Tibial artery (tissue), 4 donors: Measurements from ENCODE around the gene MKRN2.
"Not testable (repeated sequence)": the region's sequence is repeated elsewhere in the genome, so short reads cannot be mapped to it uniquely, and the experiment has no call there.

Experiments
- DNase-seq, 2 donors: peaks; one replicate each; pipeline ENCODE4 v3.0.0-alpha.2; 2019
- H3K27ac ChIP-seq, 2 donors: fragments of 200-600 bp; sonication (generic) in 1 of 2; 1 replicate in 1 of 2; 2 replicates in 1 of 2; pipeline ENCODE4 v1.5.1; 2018 to 2019; ENCODE audit warnings: mild to moderate bottlenecking in 1 of 2
- H3K27me3 ChIP-seq, 2 donors: fragments of 200-600 bp; sonication (generic) in 1 of 2; one replicate each; pipeline versions ENCODE4 v1.5.1 to v1.6.0; 2016 to 2019
- H3K36me3 ChIP-seq, 3 donors: fragments of 200-600 bp; sonication (generic) in 2 of 3; one replicate each; pipeline ENCODE4 v1.5.1; 2016 to 2019; ENCODE audit warnings: mild to moderate bottlenecking in 2 of 3
- H3K4me1 ChIP-seq, 4 donors: fragments of 200-600 bp; sonication (generic) in 2 of 4; 1 replicate in 3 of 4; 2 replicates in 1 of 4; pipeline ENCODE4 v1.5.1; 2016 to 2019
- H3K4me3 ChIP-seq, 2 donors: fragments of 200-600 bp; sonication (generic) in 1 of 2; 1 replicate in 1 of 2; 2 replicates in 1 of 2; pipeline ENCODE4 v1.5.1; 2018 to 2019; ENCODE audit warnings: mild to moderate bottlenecking in 2 of 2
- H3K9me3 ChIP-seq, 3 donors: fragments of 200-600 bp; sonication (generic) in 1 of 3; one replicate each; pipeline ENCODE4 v1.5.1; 2016 to 2019
- intact Hi-C: fragments of 100-400 bp; cut with DNase I; formaldehyde crosslinking; loops from one replicate; pipeline ENCODE4 v1.15.0; 2023; ENCODE audit warnings: low total_unique reads
- TF ChIP-seq, protein P1 (sequence below), 2 experiments: fragments of 200-600 bp in 1 of 2; fragments of 450-650 bp in 1 of 2; IDR thresholded peaks; one replicate each; pipeline ENCODE4 v1.5.1; 2017 to 2019; ENCODE audit warnings: antibody characterized with exemption in 2 of 2, mild to moderate bottlenecking in 1 of 2, moderate library complexity in 1 of 2

MKRN2 gene

DNA sequence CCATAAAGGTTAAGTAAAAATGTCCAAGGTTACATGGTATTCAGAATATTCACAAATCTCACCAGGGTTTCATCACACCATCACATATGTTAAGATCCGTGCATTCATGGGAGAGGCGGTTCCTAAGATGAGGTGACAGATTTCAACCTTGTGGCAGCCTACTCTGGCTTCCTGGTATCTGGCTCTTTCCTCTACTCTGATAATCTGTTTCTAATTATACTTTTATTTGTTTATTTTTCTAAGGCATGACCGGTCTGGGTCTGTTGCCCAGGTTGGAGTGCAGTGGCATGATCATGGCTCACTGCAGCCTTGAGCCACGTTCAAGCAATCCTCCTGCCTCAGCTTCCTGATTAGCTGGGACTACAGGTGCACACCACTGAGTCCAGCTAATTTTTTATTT is 72.7 kb downstream of the MKRN2 start:
- peak in 1 of 2 donors; percentile 25 for DNase-seq
- intact Hi-C loops: no loop called here
- peaks cover 0 to 80% (median 38%) of the 10 kb centered on the region in 4 donors for H3K4me1 ChIP-seq

DNA sequence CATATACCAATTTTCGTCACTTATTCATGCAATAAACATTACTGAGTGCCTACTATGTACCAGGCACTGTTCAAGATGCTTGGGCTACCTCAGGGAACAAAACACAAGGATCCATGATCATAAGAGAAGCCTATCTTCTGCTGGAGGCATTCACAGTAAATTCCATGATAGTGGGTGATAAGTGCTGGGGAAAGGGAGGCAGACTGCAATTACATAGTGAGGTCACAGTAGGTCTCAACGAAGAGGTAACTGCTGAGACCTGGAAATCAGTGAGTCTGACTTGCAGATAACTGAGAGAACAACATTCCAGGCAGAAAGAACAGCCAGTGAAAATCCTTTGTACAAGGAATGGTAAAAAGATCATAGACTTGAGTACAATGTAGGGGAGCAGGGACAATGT is 73.4 kb downstream of the MKRN2 start:
- no peak overlapping the region for H3K4me3 ChIP-seq
- H3K27me3 ChIP-seq: no peaks in the 10 kb centered on the region
- H3K4me1 ChIP-seq: peaks cover 0 to 75% (median 35%) of the 10 kb centered on the region in 4 donors
- H3K27ac ChIP-seq: peak overlapping the region in 1 of 2 donors; percentile 11
- H3K36me3 ChIP-seq: no peaks in the 10 kb centered on the region
- no peaks in the 10 kb centered on the region for H3K9me3 ChIP-seq
- TF ChIP-seq, protein P1, sequence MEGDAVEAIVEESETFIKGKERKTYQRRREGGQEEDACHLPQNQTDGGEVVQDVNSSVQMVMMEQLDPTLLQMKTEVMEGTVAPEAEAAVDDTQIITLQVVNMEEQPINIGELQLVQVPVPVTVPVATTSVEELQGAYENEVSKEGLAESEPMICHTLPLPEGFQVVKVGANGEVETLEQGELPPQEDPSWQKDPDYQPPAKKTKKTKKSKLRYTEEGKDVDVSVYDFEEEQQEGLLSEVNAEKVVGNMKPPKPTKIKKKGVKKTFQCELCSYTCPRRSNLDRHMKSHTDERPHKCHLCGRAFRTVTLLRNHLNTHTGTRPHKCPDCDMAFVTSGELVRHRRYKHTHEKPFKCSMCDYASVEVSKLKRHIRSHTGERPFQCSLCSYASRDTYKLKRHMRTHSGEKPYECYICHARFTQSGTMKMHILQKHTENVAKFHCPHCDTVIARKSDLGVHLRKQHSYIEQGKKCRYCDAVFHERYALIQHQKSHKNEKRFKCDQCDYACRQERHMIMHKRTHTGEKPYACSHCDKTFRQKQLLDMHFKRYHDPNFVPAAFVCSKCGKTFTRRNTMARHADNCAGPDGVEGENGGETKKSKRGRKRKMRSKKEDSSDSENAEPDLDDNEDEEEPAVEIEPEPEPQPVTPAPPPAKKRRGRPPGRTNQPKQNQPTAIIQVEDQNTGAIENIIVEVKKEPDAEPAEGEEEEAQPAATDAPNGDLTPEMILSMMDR (IDR thresholded peaks at IDR 0.05): no peak
- no peak for DNase-seq
- intact Hi-C loops: no loop called here

More for the DNA sequence above, 72.7 kb downstream of the MKRN2 start:
- no peak overlapping the region for H3K4me3 ChIP-seq
- H3K27me3 ChIP-seq: no peaks in the 10 kb centered on the region
- H3K27ac ChIP-seq: peak overlapping the region; percentile 11 to 37
- no peaks in the 10 kb centered on the region for H3K36me3 ChIP-seq
- TF ChIP-seq, protein P1 (IDR thresholded peaks at IDR 0.05): no peak
- H3K9me3 ChIP-seq: no peaks in the 10 kb centered on the region

DNA sequence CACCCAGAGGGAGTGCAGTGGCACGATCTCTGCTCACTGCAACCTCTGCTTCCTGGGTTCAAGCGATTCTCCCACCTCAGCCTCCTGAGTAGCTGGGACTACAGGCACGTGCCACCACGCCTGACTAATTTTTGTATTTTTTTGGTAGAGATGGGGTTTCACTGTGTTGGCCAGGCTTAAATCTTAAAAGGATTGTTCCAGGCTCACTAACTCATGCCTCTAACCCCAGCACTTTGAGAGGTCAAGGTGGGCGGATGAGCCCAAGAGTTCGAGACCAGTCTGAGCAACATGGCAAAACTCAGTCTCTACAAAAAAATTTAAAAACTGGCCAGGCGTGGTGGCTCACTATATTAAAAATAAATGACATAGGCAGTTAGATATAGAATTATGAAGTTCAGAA is 74.0 kb downstream of the MKRN2 start:
- H3K9me3 ChIP-seq, H3K36me3 ChIP-seq, H3K27me3 ChIP-seq, H3K27ac ChIP-seq, intact Hi-C loops, H3K4me3 ChIP-seq, DNase-seq: not testable (repeated sequence)
- peaks cover 0 to 70% (median 32%) of the 10 kb centered on the region in 4 donors for H3K4me1 ChIP-seq

DNA sequence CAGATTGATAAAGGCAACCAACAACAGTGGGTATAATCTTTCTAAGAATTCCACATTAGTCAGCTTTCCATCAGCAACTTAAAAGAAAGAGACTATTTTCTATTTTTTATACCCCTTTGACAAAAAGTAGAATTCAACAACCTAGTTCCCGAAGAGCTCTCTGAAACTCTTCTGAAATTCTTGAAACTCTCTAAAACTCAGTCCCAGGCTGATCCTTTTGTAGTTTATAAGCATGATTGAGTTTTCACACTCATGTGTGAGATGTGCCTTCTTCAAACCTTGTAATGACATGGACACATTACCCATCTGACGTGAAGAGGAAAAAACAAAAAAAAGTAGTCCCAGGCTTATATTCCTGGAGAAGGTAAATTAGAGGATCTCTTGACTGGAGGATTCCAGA is 75.6 kb downstream of the MKRN2 start:
- Histone ChIP-seq H3K4me1 (peaks cover 0 to 57% (median 29%) of the 10 kb centered on the region in 4 donors), H3K36me3 (no peaks in the 10 kb centered on the region), H3K4me3 (no peak overlapping the region), H3K27me3 (no peaks in the 10 kb centered on the region), H3K9me3 (no peaks in the 10 kb centered on the region), H3K27ac (no peak overlapping the region)
- TF ChIP-seq, protein P1 (IDR thresholded peaks at IDR 0.05): no peak
- DNase-seq: no peak
- intact Hi-C loops: no loop called here

DNA sequence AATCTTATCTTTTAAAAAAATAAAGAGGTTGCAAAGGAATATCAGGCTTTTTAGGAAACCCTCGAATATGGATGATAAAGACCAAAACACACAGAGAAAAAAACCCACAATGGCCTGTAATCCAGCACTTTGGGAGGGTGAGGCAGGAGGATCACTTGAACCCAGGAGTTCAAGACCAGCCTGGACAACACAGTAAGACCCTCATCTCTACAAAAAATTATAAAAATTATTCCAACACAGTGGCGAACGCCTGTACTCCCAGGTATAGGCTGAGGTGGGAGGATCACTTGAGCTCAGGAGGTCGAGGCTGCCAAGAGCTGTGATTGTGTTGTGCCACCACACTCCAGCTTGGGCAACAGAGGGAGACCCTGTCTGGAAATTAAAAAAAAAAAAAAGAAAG is 76.2 kb downstream of the MKRN2 start:
- Histone ChIP-seq H3K27ac (no peak overlapping the region), H3K27me3 (no peaks in the 10 kb centered on the region), H3K4me1 (peaks cover 0 to 57% (median 28%) of the 10 kb centered on the region in 4 donors), H3K36me3 (no peaks in the 10 kb centered on the region), H3K9me3 (no peaks in the 10 kb centered on the region), H3K4me3 (no peak overlapping the region)
- DNase-seq: no peak
- intact Hi-C loops: no loop called here
- TF ChIP-seq, protein P1 (IDR thresholded peaks at IDR 0.05): no peak
